K562 (cell line): Measurements from ENCODE around the gene TRIOBP. TPM values are rescaled to one million over a fixed set of nuclear protein-coding genes. Genes with fewer than 3 reads are reported as not detected.

Experiments
- CAMTA2 ChIP-seq: fragments of 250-450 bp; sonication (Bioruptor Pico); conservative IDR thresholded peaks from 2 replicates; pipeline ENCODE4 v1.5.1; 2022
- CXXC5 ChIP-seq: fragments of 250-450 bp; sonication (Bioruptor Pico); IDR thresholded peaks from 2 replicates; pipeline ENCODE4 v1.8.0; 2022; ENCODE audit warnings: inconsistent platforms, mild to moderate bottlenecking, moderate library complexity
- DLX4 ChIP-seq: fragments of 250-450 bp; sonication (Bioruptor Pico); IDR thresholded peaks from 2 replicates; pipeline ENCODE4 v1.6.1; 2021; ENCODE audit warnings: mild to moderate bottlenecking
- EP300 ChIP-seq: IDR thresholded peaks from 2 replicates; pipeline ENCODE4 v1.6.1; 2012; ENCODE audit warnings: low read length, improper control_type of control experiment
- FOXP1 ChIP-seq: sonication (generic); formaldehyde crosslinking; IDR thresholded peaks from 2 replicates; pipeline ENCODE4 v1.8.0; 2022; ENCODE audit warnings: mild to moderate bottlenecking, missing genetic modification reagents
- IFI16 ChIP-seq: fragments of 250-450 bp; sonication (Bioruptor Pico); IDR thresholded peaks from 2 replicates; pipeline ENCODE4 v2.1.2; 2022; ENCODE audit warnings: mild to moderate bottlenecking, inconsistent platforms
- LARP7 ChIP-seq: fragments of 450-650 bp; IDR thresholded peaks from 2 replicates; pipeline ENCODE4 v1.6.1; 2016
- MBD2 ChIP-seq: sonication (generic); IDR thresholded peaks from 2 replicates; pipeline ENCODE4 v1.6.1; 2016; ENCODE audit warnings: low read depth, borderline replicate concordance
- NR0B1 ChIP-seq: fragments of 450-650 bp; IDR thresholded peaks from one replicate; pipeline ENCODE4 v1.6.1; 2018; ENCODE audit warnings: mild to moderate bottlenecking, moderate library complexity; ENCODE audit not compliant: partially characterized antibody
- POU5F1 ChIP-seq: fragments of 150-350 bp; IDR thresholded peaks from 2 replicates; pipeline ENCODE4 v1.6.1; 2014; ENCODE audit warnings: borderline replicate concordance, low read length, low read depth, mild to moderate bottlenecking; ENCODE audit not compliant: partially characterized antibody
- RNF219 ChIP-seq: fragments of 250-450 bp; sonication (Bioruptor Pico); IDR thresholded peaks from 2 replicates; pipeline ENCODE4 v1.5.0; 2022; ENCODE audit warnings: mild to moderate bottlenecking
- SREBF2 ChIP-seq: sonication (generic); formaldehyde crosslinking; IDR thresholded peaks from 2 replicates; pipeline ENCODE4 v1.4.0; 2020; ENCODE audit warnings: mild to moderate bottlenecking, missing genetic modification reagents
- TEAD1 ChIP-seq, 2 experiments: fragments of 450-650 bp in 1 of 2; sonication (generic) in 1 of 2; formaldehyde crosslinking; IDR thresholded peaks; 2 replicates each; pipeline versions ENCODE4 v1.4.0 to v1.8.0; 2020 to 2022; ENCODE audit warnings: mild to moderate bottlenecking in 2 of 2, missing genetic modification reagents in 1 of 2
- ZKSCAN1 ChIP-seq: fragments of 150-350 bp; IDR thresholded peaks from 2 replicates; pipeline ENCODE4 v1.6.1; 2016; ENCODE audit warnings: low read depth, low read length
- ZNF696 ChIP-seq: fragments of 250-450 bp; sonication (Bioruptor Pico); conservative IDR thresholded peaks from 2 replicates; pipeline ENCODE4 v1.4.0; 2020; ENCODE audit warnings: mild to moderate bottlenecking, moderate library complexity
- ZZZ3 ChIP-seq: fragments of 450-650 bp; IDR thresholded peaks from 2 replicates; pipeline ENCODE4 v1.6.1; 2016; ENCODE audit warnings: antibody characterized with exemption, mild to moderate bottlenecking, moderate library complexity
- polyA plus RNA-seq, 8 experiments: library from polyadenylated mRNA; depleted of rRNA in 4 of 8; stranded (reverse) in 5 of 8; unstranded in 3 of 8; fragments of >200 nt; fragmentation: Nextera tagmentation in 2 of 8; fragmentation: Illumina TruSeq in 1 of 8; extraction: Ambion mirVana in 2 of 8; extraction: Trizol in 1 of 8; gene quantifications; 2 replicates each; pipeline versions ENCODE4 v1.2.1 to v1.2.3, GENCODE V29; 2011 to 2014; ENCODE audit warnings: inconsistent platforms in 1 of 8, missing spikeins in 1 of 8
- total RNA-seq, 7 experiments: library from RNA; depleted of rRNA in 6 of 7; stranded (reverse); fragments of >200 nt in 6 of 7; fragmentation: Illumina TruSeq in 2 of 7; extraction: Trizol in 2 of 7; gene quantifications; 2 replicates each; pipeline versions ENCODE4 v1.2.1 to v1.2.3, GENCODE V29; 2011 to 2021; ENCODE audit warnings: low replicate concordance in 1 of 7
- TF ChIP-seq, protein P1 (sequence below): conservative IDR thresholded peaks from 2 replicates; pipeline ENCODE4 v1.6.1; 2011; ENCODE audit warnings: low read depth, mild to moderate bottlenecking, low read length; ENCODE audit not compliant: control insufficient read depth

The TRIOBP gene
- total and polyA plus RNA-seq, 9 of the 15 experiments (the other 6 are each of a cell fraction or from before 2014, with no cell fraction given) = 0.24 to 13.8 (median 5.5) TPM

GRCh38 chr22:37659066-37659896 is 37.6 kb upstream of the TRIOBP start (continued):
- TF ChIP-seq, protein P1, sequence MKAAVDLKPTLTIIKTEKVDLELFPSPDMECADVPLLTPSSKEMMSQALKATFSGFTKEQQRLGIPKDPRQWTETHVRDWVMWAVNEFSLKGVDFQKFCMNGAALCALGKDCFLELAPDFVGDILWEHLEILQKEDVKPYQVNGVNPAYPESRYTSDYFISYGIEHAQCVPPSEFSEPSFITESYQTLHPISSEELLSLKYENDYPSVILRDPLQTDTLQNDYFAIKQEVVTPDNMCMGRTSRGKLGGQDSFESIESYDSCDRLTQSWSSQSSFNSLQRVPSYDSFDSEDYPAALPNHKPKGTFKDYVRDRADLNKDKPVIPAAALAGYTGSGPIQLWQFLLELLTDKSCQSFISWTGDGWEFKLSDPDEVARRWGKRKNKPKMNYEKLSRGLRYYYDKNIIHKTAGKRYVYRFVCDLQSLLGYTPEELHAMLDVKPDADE = no peak; the same call in 1 of the 2 replicates
- TF ChIP-seq RNF219 (CRISPR knock-in tag) = no peak
- TF ChIP-seq CXXC5 (CRISPR knock-in tag) = no peak
- no peak for TF ChIP-seq LARP7
- no peak for TF ChIP-seq FOXP1 (CRISPR knock-in tag)
- TF ChIP-seq NR0B1 = no peak
- no peak for TF ChIP-seq TEAD1 (CRISPR knock-in tag; IDR thresholded peaks at IDR 0.05)
- TF ChIP-seq POU5F1 = no peak
- TF ChIP-seq ZZZ3 = no peak
- TF ChIP-seq IFI16 (CRISPR knock-in tag) = no peak
- no peak for TF ChIP-seq DLX4 (CRISPR knock-in tag)
- no peak for TF ChIP-seq EP300
- TF ChIP-seq ZKSCAN1 = peak; percentile 93
- no peak for TF ChIP-seq ZNF696
- TF ChIP-seq CAMTA2 (CRISPR knock-in tag) = no peak
- no peak for TF ChIP-seq SREBF2 (CRISPR knock-in tag)
- no peak for TF ChIP-seq MBD2
